BJ (cell line): ENCODE data around the gene DIP2C. TPM values are rescaled to one million over a fixed set of nuclear protein-coding genes. Genes with fewer than 3 reads are reported as not detected.
"Not testable (repeated sequence)": the region's sequence is repeated elsewhere in the genome, so short reads cannot be mapped to it uniquely, and the experiment has no call there.

Source experiments
- CTCF ChIA-PET: fragments of 350-600 bp; formaldehyde crosslinking; extraction: SDS; loops from one replicate; lab custom pipeline; 2021; ENCODE audit warnings: antibody characterized with exemption, inconsistent platforms; lab: Yijun Ruan, JAX
- POLR2A ChIA-PET: fragments of 300-600 bp; sonication (Branson Sonifier 250); formaldehyde crosslinking; extraction: SDS; loops from one replicate; lab custom pipeline; 2021; ENCODE audit warnings: antibody characterized with exemption; lab: Charles Lee
- DNase-seq: peaks from one replicate; pipeline ENCODE4 v3.0.0-alpha.2; 2011; ENCODE audit warnings: low read depth
- H3K27me3 ChIP-seq: 2 replicates; pipeline ENCODE4 v1.6.0; 2011; ENCODE audit warnings: low read length; ENCODE audit not compliant: control insufficient read depth, insufficient read depth
- H3K36me3 ChIP-seq: 2 replicates; pipeline ENCODE4 v1.5.1; 2011; ENCODE audit warnings: low read length; ENCODE audit not compliant: control insufficient read depth, insufficient read depth
- H3K4me3 ChIP-seq: 2 replicates; pipeline ENCODE4 v1.5.1; 2011; ENCODE audit warnings: low read depth, mild to moderate bottlenecking, control low read depth, low read length
- polyA plus RNA-seq: library from polyadenylated mRNA; depleted of rRNA; stranded (reverse); fragments of >200 nt; gene quantifications from 2 replicates; pipeline ENCODE4 v1.2.3, GENCODE V29; 2011
- TF ChIP-seq, protein P1 (sequence below): IDR thresholded peaks from 2 replicates; pipeline ENCODE4 v1.5.1; 2011; ENCODE audit warnings: low read depth, mild to moderate bottlenecking, control low read depth, inconsistent platforms, low read length, moderate library complexity; ENCODE audit not compliant: insufficient read depth

Gene DIP2C
- polyA plus RNA-seq, 1 experiment: 9.3 TPM

DNA sequence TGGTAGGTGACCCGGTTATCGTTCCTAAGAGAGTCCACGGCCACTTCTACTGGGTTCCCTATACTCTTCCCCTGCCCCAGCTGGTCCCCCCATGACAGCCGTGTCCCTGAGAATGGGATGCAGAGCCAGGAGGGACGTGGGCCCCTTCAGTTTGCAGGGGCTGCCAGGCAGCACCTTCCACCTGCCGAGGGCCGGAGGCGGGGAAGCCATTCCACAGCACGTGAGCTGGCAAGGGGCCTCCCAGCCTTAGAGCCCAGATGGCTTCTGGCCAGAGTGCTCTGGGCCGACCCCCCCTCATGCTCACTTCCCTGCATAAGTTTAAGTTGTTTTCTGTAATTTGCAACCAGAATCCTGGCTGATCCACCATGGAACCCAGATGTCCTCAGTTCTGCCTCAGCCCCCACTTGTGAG, 39.0 kb downstream of the DIP2C start:
- POLR2A ChIA-PET: no interaction called here
- TF ChIP-seq, protein P1, sequence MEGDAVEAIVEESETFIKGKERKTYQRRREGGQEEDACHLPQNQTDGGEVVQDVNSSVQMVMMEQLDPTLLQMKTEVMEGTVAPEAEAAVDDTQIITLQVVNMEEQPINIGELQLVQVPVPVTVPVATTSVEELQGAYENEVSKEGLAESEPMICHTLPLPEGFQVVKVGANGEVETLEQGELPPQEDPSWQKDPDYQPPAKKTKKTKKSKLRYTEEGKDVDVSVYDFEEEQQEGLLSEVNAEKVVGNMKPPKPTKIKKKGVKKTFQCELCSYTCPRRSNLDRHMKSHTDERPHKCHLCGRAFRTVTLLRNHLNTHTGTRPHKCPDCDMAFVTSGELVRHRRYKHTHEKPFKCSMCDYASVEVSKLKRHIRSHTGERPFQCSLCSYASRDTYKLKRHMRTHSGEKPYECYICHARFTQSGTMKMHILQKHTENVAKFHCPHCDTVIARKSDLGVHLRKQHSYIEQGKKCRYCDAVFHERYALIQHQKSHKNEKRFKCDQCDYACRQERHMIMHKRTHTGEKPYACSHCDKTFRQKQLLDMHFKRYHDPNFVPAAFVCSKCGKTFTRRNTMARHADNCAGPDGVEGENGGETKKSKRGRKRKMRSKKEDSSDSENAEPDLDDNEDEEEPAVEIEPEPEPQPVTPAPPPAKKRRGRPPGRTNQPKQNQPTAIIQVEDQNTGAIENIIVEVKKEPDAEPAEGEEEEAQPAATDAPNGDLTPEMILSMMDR: no peak
- Histone ChIP-seq H3K36me3 (no peaks in the 10 kb centered on the region; the same call in 1 of the 2 replicates), H3K27me3 (no peaks in the 10 kb centered on the region), H3K4me3 (no peak overlapping the region)
- CTCF ChIA-PET: interaction anchor here (1.1 kb wide), 1 partner anchor 26 kb away, joined by 3 read pairs; no protein-coding TSS in a partner anchor
- DNase-seq: no peak

DNA sequence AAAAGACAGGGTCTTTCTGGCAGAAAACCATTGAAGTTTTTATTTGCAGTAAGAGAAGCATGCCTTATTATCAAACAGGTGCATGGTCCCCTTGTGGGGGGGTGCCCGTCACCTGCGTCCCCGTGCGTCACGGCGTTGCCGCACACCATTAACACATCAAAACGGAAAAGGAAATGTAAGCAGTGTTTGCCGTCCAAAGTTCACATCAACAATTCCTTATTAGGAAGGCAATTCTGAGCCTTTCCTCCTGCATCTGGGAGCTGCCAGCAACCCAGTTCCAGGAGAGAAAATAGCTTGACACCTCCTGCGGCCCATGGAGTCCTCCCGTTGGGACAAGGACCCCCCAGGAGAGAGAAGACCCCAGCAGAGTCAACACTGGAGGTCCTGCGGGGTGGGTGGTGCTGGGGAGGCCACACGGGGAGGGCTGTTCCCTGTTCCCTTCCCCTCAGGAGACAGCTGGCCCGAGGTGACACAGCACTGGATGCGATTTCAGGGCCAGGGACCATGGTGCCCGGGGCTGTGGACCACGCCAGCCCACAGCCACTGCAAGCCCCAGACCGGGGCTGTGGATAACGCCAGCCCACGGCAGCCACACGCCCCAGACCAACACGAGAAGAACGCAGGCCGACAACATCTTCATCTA, 39.5 kb downstream of the DIP2C start:
- no peak for DNase-seq
- Histone ChIP-seq H3K36me3 (no peaks in the 10 kb centered on the region; the same call in 1 of the 2 replicates), H3K4me3 (no peak overlapping the region), H3K27me3 (no peaks in the 10 kb centered on the region)
- CTCF ChIA-PET: interaction anchor here (1.1 kb wide), 1 partner anchor 25 kb away, joined by 3 read pairs; no protein-coding TSS in a partner anchor
- POLR2A ChIA-PET: no interaction called here
- TF ChIP-seq, protein P1: no peak

DNA sequence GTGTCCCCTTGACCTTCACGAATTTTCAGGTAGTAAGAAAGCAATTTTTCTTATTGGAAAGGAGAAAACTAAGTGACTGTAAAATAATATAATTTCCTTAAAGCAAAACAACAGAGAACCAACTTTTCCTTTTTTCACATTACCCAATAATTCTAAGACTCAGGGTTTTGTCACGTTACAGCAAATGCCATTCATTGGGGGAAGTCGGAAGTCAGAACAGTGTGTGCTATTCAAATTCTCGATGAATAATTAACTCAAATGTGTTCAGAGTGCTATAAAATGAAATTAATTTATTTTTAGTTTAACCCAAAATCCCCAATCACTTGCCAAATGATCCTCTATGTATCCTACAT, 40.0 kb downstream of the DIP2C start:
- DNase-seq: no peak
- ChIA-PET POLR2A (no interaction called here), CTCF (interaction anchor here (1.1 kb wide), 1 partner anchor 25 kb away, joined by 3 read pairs; no protein-coding TSS in a partner anchor)
- Histone ChIP-seq H3K27me3 (no peaks in the 10 kb centered on the region), H3K36me3 (no peaks in the 10 kb centered on the region; the same call in 1 of the 2 replicates), H3K4me3 (no peak overlapping the region)
- TF ChIP-seq, protein P1: no peak

DNA sequence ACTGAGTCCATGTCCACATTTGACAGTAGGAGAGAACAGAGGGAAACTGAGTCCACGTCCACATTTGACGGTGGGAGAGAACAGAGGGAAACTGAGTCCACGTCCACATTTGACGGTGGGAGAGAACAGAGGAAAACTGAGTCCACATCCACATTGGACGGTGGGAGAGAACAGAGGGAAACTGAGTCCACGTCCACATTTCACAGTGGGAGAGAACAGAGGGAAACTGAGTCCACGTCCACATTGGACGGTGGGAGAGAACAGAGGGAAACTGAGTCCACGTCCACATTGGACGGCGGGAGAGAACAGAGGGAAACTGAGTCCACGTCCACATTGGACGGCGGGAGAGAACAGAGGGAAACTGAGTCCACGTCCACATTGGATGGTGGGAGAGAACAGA, 42.4 kb downstream of the DIP2C start:
- CTCF ChIA-PET, POLR2A ChIA-PET, H3K4me3 ChIP-seq, DNase-seq, H3K36me3 ChIP-seq, H3K27me3 ChIP-seq: not testable (repeated sequence)

DNA sequence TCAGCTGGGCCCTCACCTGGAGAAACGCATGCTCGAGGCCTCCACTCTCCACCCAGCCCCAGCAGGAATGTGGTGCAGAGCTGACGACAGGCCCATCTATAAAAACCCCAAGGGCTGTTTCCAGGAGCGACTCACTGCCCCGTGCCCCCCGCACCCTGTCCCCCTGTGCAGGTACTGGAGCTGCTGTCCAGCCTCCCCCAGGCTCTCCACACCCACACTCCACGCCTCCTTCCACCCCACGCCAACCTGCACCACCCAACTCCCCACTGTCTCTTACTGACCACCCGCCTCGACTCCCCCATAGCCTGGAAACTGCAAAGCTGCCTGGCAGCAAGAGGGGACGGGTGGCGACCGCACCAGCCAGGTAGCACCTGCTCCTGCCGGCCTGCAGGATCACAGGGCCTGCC, 43.3 kb downstream of the DIP2C start:
- ChIA-PET CTCF (interaction anchor here (0.7 kb wide), 1 partner anchor 14 kb away, joined by 3 read pairs; no protein-coding TSS in a partner anchor), POLR2A (no interaction called here)
- DNase-seq: no peak
- no peaks in the 10 kb centered on the region; the same call in 1 of the 2 replicates for H3K36me3 ChIP-seq
- H3K27me3 ChIP-seq: no peaks in the 10 kb centered on the region
- TF ChIP-seq, protein P1: no peak
- no peak overlapping the region for H3K4me3 ChIP-seq
